K562 (cell line): ENCODE data around the gene GABARAP.

Experiments
- CTCF ChIP-seq, 3 experiments: IDR thresholded peaks in 2 of 3; conservative IDR thresholded peaks in 1 of 3; 2 replicates each; pipeline ENCODE4 v1.5.1; 2011 to 2012; ENCODE audit warnings: low read length in 3 of 3, mild to moderate bottlenecking in 3 of 3, control low read depth in 2 of 3, improper control_type of control experiment in 1 of 3, inconsistent platforms in 1 of 3, low read depth in 1 of 3, mixed read lengths in 1 of 3, moderate library complexity in 1 of 3; ENCODE audit not compliant: insufficient read depth in 2 of 3
- CUX1 ChIP-seq: fragments of 200-800 bp; sonication (Bioruptor generic); IDR thresholded peaks from 2 replicates; pipeline ENCODE4 v1.6.1; 2016; ENCODE audit warnings: missing genetic modification characterization, missing compliant biosample characterization
- E2F4 ChIP-seq: sonication (generic); formaldehyde crosslinking; IDR thresholded peaks from 2 replicates; pipeline ENCODE4 v1.8.0; 2022; ENCODE audit warnings: mild to moderate bottlenecking, low read depth, missing genetic modification reagents
- E4F1 ChIP-seq: fragments of 250-450 bp; sonication (Bioruptor Pico); IDR thresholded peaks from 2 replicates; pipeline ENCODE4 v1.5.0; 2021; ENCODE audit warnings: mild to moderate bottlenecking, borderline replicate concordance
- EHMT2 ChIP-seq: fragments of 450-650 bp; IDR thresholded peaks from 2 replicates; pipeline ENCODE4 v1.6.1; 2018; ENCODE audit warnings: antibody characterized with exemption
- FOSL1 ChIP-seq: fragments of 200-800 bp; sonication (Bioruptor generic); conservative IDR thresholded peaks from 2 replicates; pipeline ENCODE4 v1.6.1; 2016; ENCODE audit warnings: missing genetic modification characterization, missing compliant biosample characterization
- HMGXB4 ChIP-seq: sonication (generic); formaldehyde crosslinking; IDR thresholded peaks from 2 replicates; pipeline ENCODE4 v1.8.1; 2023; ENCODE audit warnings: mild to moderate bottlenecking, missing genetic modification reagents
- MXI1 ChIP-seq: IDR thresholded peaks from 2 replicates; pipeline ENCODE4 v1.6.1; 2011; ENCODE audit warnings: low read depth, mild to moderate bottlenecking, improper control_type of control experiment, low read length
- NFRKB ChIP-seq: fragments of 450-650 bp; IDR thresholded peaks from 2 replicates; pipeline ENCODE4 v1.6.1; 2016; ENCODE audit warnings: low read depth
- TCF7L2 ChIP-seq: fragments of 150-350 bp; IDR thresholded peaks from 2 replicates; pipeline ENCODE4 v1.6.1; 2016; ENCODE audit warnings: low read depth, mild to moderate bottlenecking, low read length, moderate library complexity
- ZNF707 ChIP-seq: fragments of 250-450 bp; sonication (Bioruptor Pico); conservative IDR thresholded peaks from 2 replicates; pipeline ENCODE4 v1.8.0; 2022; ENCODE audit warnings: inconsistent platforms, mild to moderate bottlenecking, moderate library complexity

GRCh38 chr17:7243453-7243729 is 1.1 kb upstream of the GABARAP start:
- TF ChIP-seq MXI1 = no peak
- no peak for TF ChIP-seq EHMT2
- no peak for TF ChIP-seq NFRKB
- no peak for TF ChIP-seq HMGXB4
- TF ChIP-seq FOSL1 (tag) = no peak
- TF ChIP-seq CTCF (IDR thresholded peaks at IDR 0.05 in 2 of 3, conservative IDR thresholded peaks at IDR 0.05 in 1 of 3; ENCODE audit: insufficient read depth in 2 of 3, low read depth in 1 of 3, low read length in 3 of 3) = no peak
- TF ChIP-seq E2F4 (CRISPR knock-in tag) = no peak
- TF ChIP-seq TCF7L2 = no peak
- TF ChIP-seq ZNF707 (CRISPR knock-in tag) = no peak
- no peak for TF ChIP-seq CUX1 (CRISPR knock-in tag)
- no peak for TF ChIP-seq E4F1
